ENCODE measurements around the gene ZNF580. TPM values are rescaled to one million over a fixed set of nuclear protein-coding genes. Genes with fewer than 3 reads are reported as not detected.

ZNF580 gene
- total and polyA plus RNA-seq, 2 of the 8 experiments (the other 6 are each of a cell fraction or from before 2014, with no cell fraction given): 12.0 to 24.6 TPM

GRCh38 chr19:55626350-55626749, 14.5 kb upstream of the ZNF580 start:
- Histone ChIP-seq H3K9me3 (ENCODE audit: insufficient read depth in 2 of 2, low read depth in 1 of 2, low read length in 1 of 2) (no peaks in the 10 kb centered on the region), H3K9ac (replicated peaks in 1 of 4; ENCODE audit: extremely low read depth in 1 of 4, low read depth in 3 of 4, low read length in 3 of 4) (no peak overlapping the region), H3K27me3 (replicated peaks in 1 of 4; ENCODE audit: control insufficient read depth in 3 of 4, extremely low read depth in 1 of 4, insufficient read depth in 3 of 4, low read length in 3 of 4) (no peaks in the 10 kb centered on the region), H2BK20ac (ENCODE audit: low read length) (no peak overlapping the region), H3K23ac (ENCODE audit: insufficient read length) (no peak overlapping the region), H3K23me2 (ENCODE audit: low read depth, low read length) (no peaks in the 10 kb centered on the region), H4K5ac (ENCODE audit: insufficient read length, low read depth, low read length) (no peak overlapping the region), H3K18ac (ENCODE audit: extremely low read depth, low read length) (no peak overlapping the region), H4K20me1 (replicated peaks in 1 of 2; ENCODE audit: control insufficient read depth in 1 of 2, insufficient read depth in 2 of 2, low read length in 2 of 2) (peaks cover 0 to 5% of the 10 kb centered on the region in 2 experiments), H3K4me2 (ENCODE audit: insufficient read depth in 1 of 2, low read depth in 2 of 2, low read length in 2 of 2) (no peak overlapping the region), H2AK5ac (ENCODE audit: low read depth, low read length) (no peak overlapping the region), H2BK12ac (ENCODE audit: low read depth, low read length) (no peak overlapping the region), H3K4me1 (replicated peaks in 1 of 4; ENCODE audit: control insufficient read depth in 3 of 4, insufficient read depth in 4 of 4, low read length in 3 of 4) (peaks cover 0 to 3% (median 0%) of the 10 kb centered on the region in 4 experiments; a peak in 3 of 7 replicates), H3K36me3 (ENCODE audit: control insufficient read depth in 2 of 4, insufficient read depth in 4 of 4, low read length in 3 of 4) (peaks cover 0 to 8% (median 1%) of the 10 kb centered on the region in 4 experiments; a peak in 4 of 8 replicates), H2BK5ac (ENCODE audit: low read depth, low read length) (no peak overlapping the region), H3K4me3 (ENCODE audit: extremely low read depth in 1 of 4, insufficient read depth in 2 of 4, low read depth in 3 of 4, low read length in 4 of 4) (no peak overlapping the region), H4K8ac (ENCODE audit: extremely low read depth, insufficient read depth, low read length) (no peak overlapping the region), H3K79me2 (ENCODE audit: control insufficient read depth in 1 of 2, insufficient read depth in 2 of 2, low read length in 2 of 2) (no peaks in the 10 kb centered on the region), H4K91ac (replicated peaks; ENCODE audit: insufficient read length, low read length) (no peak overlapping the region), H2AFZ (ENCODE audit: low read length) (no peak overlapping the region), H2BK15ac (ENCODE audit: low read length) (no peak overlapping the region), H2BK120ac (replicated peaks; ENCODE audit: low read depth, low read length) (no peak overlapping the region), H3K56ac (replicated peaks; ENCODE audit: insufficient read length, low read depth, low read length) (no peak overlapping the region), H3K27ac (ENCODE audit: low read depth, low read length) (no peak overlapping the region), H3K4ac (replicated peaks; ENCODE audit: insufficient read length, low read depth, low read length) (no peak overlapping the region), H3K79me1 (ENCODE audit: low read depth, low read length) (no peaks in the 10 kb centered on the region), H3K14ac (ENCODE audit: insufficient read length) (no peak overlapping the region)
- DNase-seq (ENCODE audit: low read depth in 1 of 2, low spot score in 2 of 2) (no peak), FAIRE-seq (no peak)
- ChIA-PET POLR2A (ENCODE audit: partially characterized antibody) (interaction anchor here (1.0 to 6.8 kb wide), 7 partner anchors 9 to 141 kb away, joined by 3 to 25 read pairs (median 4); partner anchors contain the start of genes NAT14, ZNF580 and ZNF865), CTCF (ENCODE audit: partially characterized antibody) (interaction anchor here (0.6 to 2.2 kb wide), 10 partner anchors 12 to 1167 kb away, joined by 3 to 8 read pairs (median 4); partner anchors contain the start of gene CCDC106)
- 87% methylated on average over 11 of the region's 11 CpGs; no CpG with 5 or more reads in 1 of the 2 experiments for WGBS, 2 experiments (ENCODE audit: extremely low coverage in 1 of 2, insufficient coverage in 1 of 2, insufficient read length in 1 of 2, insufficient replicate concordance in 2 of 2, low coverage in 1 of 2, low lambda C conversion rate in 2 of 2, missing lambda C conversion rate in 1 of 2)
- no peak for TF ChIP-seq KDM5A (IDR thresholded peaks at IDR 0.05; ENCODE audit: low read length)
- no peak for TF ChIP-seq SIX5 (IDR thresholded peaks at IDR 0.05; ENCODE audit: low read depth, low read length)
- no peak for TF ChIP-seq BCL11A (IDR thresholded peaks at IDR 0.05; ENCODE audit: low read depth in 2 of 2, low read length in 2 of 2)
- TF ChIP-seq RBBP5 (IDR thresholded peaks at IDR 0.05; ENCODE audit: borderline replicate concordance, low read depth, low read length): no peak
- no peak for TF ChIP-seq TCF12 (IDR thresholded peaks at IDR 0.05; ENCODE audit: low read depth, low read length)
- TF ChIP-seq CBX5 (IDR thresholded peaks at IDR 0.05; ENCODE audit: low read depth, low read length): no peak
- no peak for TF ChIP-seq CHD1 (IDR thresholded peaks at IDR 0.05; ENCODE audit: low read depth, low read length)
- no peak for TF ChIP-seq POLR2AphosphoS5 (IDR thresholded peaks at IDR 0.05; ENCODE audit: low read depth, low read length)
- no peak for TF ChIP-seq FOSL1 (IDR thresholded peaks at IDR 0.05; ENCODE audit: insufficient read depth, low read depth, low read length)
- TF ChIP-seq GTF2F1 (IDR thresholded peaks at IDR 0.05; ENCODE audit: borderline replicate concordance, low read depth, low read length): no peak
- TF ChIP-seq TAF1 (IDR thresholded peaks at IDR 0.05; ENCODE audit: low read depth, low read length): no peak
- no peak for TF ChIP-seq SIN3A (conservative IDR thresholded peaks at IDR 0.05 in 1 of 2, IDR thresholded peaks at IDR 0.05 in 1 of 2; ENCODE audit: low read depth in 1 of 2, low read length in 2 of 2)

Data from H1 (cell line).